Keratinocyte (primary cell): ENCODE results near the gene CD274. TPM values are rescaled to one million over a fixed set of nuclear protein-coding genes. Genes with fewer than 3 reads are reported as not detected.
"Not testable (repeated sequence)": the region's sequence is repeated elsewhere in the genome, so short reads cannot be mapped to it uniquely, and the experiment has no call there.

Experiments
- DNase-seq: peaks from one replicate; pipeline ENCODE4 v3.0.0-alpha.2; 2011; ENCODE audit warnings: low read depth, missing footprints, low spot score
- FAIRE-seq: peaks from 2 replicates; lab custom pipeline; 2011; peaks lifted over from hg19 to GRCh38; lab: Jason Lieb, UNC
- H2AFZ ChIP-seq: 2 replicates; pipeline ENCODE4 v1.6.0; 2012; ENCODE audit warnings: low read length, control low read depth, inconsistent platforms; ENCODE audit not compliant: control insufficient read depth
- H3K27ac ChIP-seq: 2 replicates; pipeline ENCODE4 v1.5.1; 2011; ENCODE audit warnings: low read length; ENCODE audit not compliant: control insufficient read depth, insufficient read depth
- H3K27me3 ChIP-seq: 3 replicates; pipeline ENCODE4 v1.6.0; 2011; ENCODE audit warnings: low read length; ENCODE audit not compliant: control insufficient read depth, insufficient read depth; ENCODE audit errors: extremely low read depth
- H3K36me3 ChIP-seq, 2 experiments: 2 replicates in 1 of 2; 3 replicates in 1 of 2; pipeline ENCODE4 v1.5.1; 2011; ENCODE audit warnings: low read length in 2 of 2, mild to moderate bottlenecking in 1 of 2; ENCODE audit not compliant: control insufficient read depth in 2 of 2, insufficient read depth in 2 of 2; ENCODE audit errors: extremely low read depth in 1 of 2
- H3K4me1 ChIP-seq: 3 replicates; pipeline ENCODE4 v1.5.1; 2011; ENCODE audit warnings: low read length; ENCODE audit not compliant: control insufficient read depth, insufficient read depth; ENCODE audit errors: extremely low read depth
- H3K4me2 ChIP-seq: 3 replicates; pipeline ENCODE4 v1.6.0; 2011; ENCODE audit warnings: low read depth, low read length; ENCODE audit not compliant: control insufficient read depth, insufficient read depth; ENCODE audit errors: extremely low read depth
- H3K4me3 ChIP-seq, 3 experiments: fragments of 200-600 bp in 1 of 3; sonication (generic) in 1 of 3; 2 replicates in 2 of 3; 3 replicates in 1 of 3; pipeline ENCODE4 v1.5.1; 2011 to 2016; ENCODE audit warnings: low read length in 3 of 3, mild to moderate bottlenecking in 3 of 3, control low read depth in 2 of 3, inconsistent platforms in 1 of 3, low read depth in 1 of 3, mixed read lengths in 1 of 3, mixed run types in 1 of 3, moderate library complexity in 1 of 3; ENCODE audit not compliant: control insufficient read depth in 2 of 3, insufficient read depth in 2 of 3; ENCODE audit errors: extremely low read depth in 1 of 3
- H3K79me2 ChIP-seq: 2 replicates; pipeline ENCODE4 v1.6.0; 2012; ENCODE audit warnings: low read length; ENCODE audit not compliant: control insufficient read depth, insufficient read depth
- H3K9ac ChIP-seq: 3 replicates; pipeline ENCODE4 v1.6.0; 2011; ENCODE audit warnings: low read length; ENCODE audit not compliant: control insufficient read depth, insufficient read depth; ENCODE audit errors: extremely low read depth
- H3K9me1 ChIP-seq: 3 replicates; pipeline ENCODE4 v1.6.0; 2011; ENCODE audit warnings: low read length; ENCODE audit not compliant: control insufficient read depth, insufficient read depth; ENCODE audit errors: extremely low read depth
- H3K9me3 ChIP-seq: 2 replicates; pipeline ENCODE4 v1.5.1; 2012; ENCODE audit warnings: low read depth, low read length; ENCODE audit not compliant: control insufficient read depth
- H4K20me1 ChIP-seq: 3 replicates; pipeline ENCODE4 v1.6.0; 2011; ENCODE audit warnings: low read length; ENCODE audit not compliant: control insufficient read depth, insufficient read depth; ENCODE audit errors: extremely low read depth
- CTCF ChIP-seq, 3 experiments: IDR thresholded peaks in 1 of 3; conservative IDR thresholded peaks in 1 of 3; optimal IDR thresholded peaks in 1 of 3; 2 replicates in 2 of 3; 3 replicates in 1 of 3; pipeline versions ENCODE3 to v1.5.1; 2011; ENCODE audit warnings: low read length in 3 of 3, mild to moderate bottlenecking in 3 of 3, moderate library complexity in 2 of 3, control low read depth in 1 of 3, inconsistent platforms in 1 of 3; ENCODE audit not compliant: insufficient read depth in 2 of 3; ENCODE audit errors: extremely low read depth in 1 of 3
- EZH2 ChIP-seq: IDR thresholded peaks from one replicate; pipeline ENCODE4 v1.6.1; 2012; ENCODE audit warnings: inconsistent platforms, mild to moderate bottlenecking, low read length, moderate library complexity
- dilution Hi-C: fragments of 300-500 bp; cut with MboI; formaldehyde crosslinking; loops from one replicate; pipeline ENCODE4 v1.7.0; 2020; ENCODE audit warnings: low sequenced_read_pairs; ENCODE audit not compliant: extremely low pct_ligation_motif_present
- polyA plus RNA-seq, 5 experiments: library from polyadenylated mRNA; depleted of rRNA in 3 of 5; stranded (reverse) in 3 of 5; stranded (forward) in 1 of 5; unstranded in 1 of 5; fragments of >200 nt; gene quantifications; 1 replicate in 1 of 5; 2 replicates in 3 of 5; 3 replicates in 1 of 5; pipeline versions ENCODE4 v1.2.1 to v1.2.3, GENCODE V29; 2011 to 2012; ENCODE audit warnings: missing spikeins in 2 of 5, low read depth in 1 of 5, low replicate concordance in 1 of 5

The CD274 gene
- polyA plus RNA-seq, 1 donor (not counting 4 experiments of a cell fraction or from before 2014, with no cell fraction given), result 36.3 TPM

GRCh38 chr9:5443850-5444249, 6.5 kb upstream of the CD274 start:
- Histone ChIP-seq H3K4me2 (no peak overlapping the region), H3K4me1 (peaks cover 40% of the 10 kb centered on the region), H3K9me1 (no peaks in the 10 kb centered on the region), H3K9me3 (no peaks in the 10 kb centered on the region), H3K4me3 (no peak overlapping the region), H3K27ac (no peak overlapping the region), H2AFZ (no peak overlapping the region), H4K20me1 (no peaks in the 10 kb centered on the region), H3K9ac (no peak overlapping the region), H3K27me3 (no peaks in the 10 kb centered on the region), H3K36me3 (no peaks in the 10 kb centered on the region), H3K79me2 (peaks cover 2% of the 10 kb centered on the region)
- dilution Hi-C loops, result no loop called here
- no peak for TF ChIP-seq EZH2
- TF ChIP-seq CTCF (optimal IDR thresholded peaks at IDR 0.05 in 1 of 3, IDR thresholded peaks at IDR 0.05 in 1 of 3, conservative IDR thresholded peaks at IDR 0.05 in 1 of 3; ENCODE audit: extremely low read depth in 1 of 3, insufficient read depth in 2 of 3, low read length in 3 of 3), result no peak
- no peak for FAIRE-seq
- DNase-seq, result no peak

- H2AFZ ChIP-seq, FAIRE-seq, H3K27me3 ChIP-seq, dilution Hi-C loops, H3K27ac ChIP-seq, H3K9me3 ChIP-seq, H3K9me1 ChIP-seq, H3K4me2 ChIP-seq, DNase-seq, H3K79me2 ChIP-seq, H4K20me1 ChIP-seq, H3K4me3 ChIP-seq, H3K9ac ChIP-seq, H3K36me3 ChIP-seq: not testable (repeated sequence)
- peaks cover 51% of the 10 kb centered on the region for H3K4me1 ChIP-seq
Observed at GRCh38 chr9:5445096-5445495, 5.2 kb upstream of the CD274 start.

GRCh38 chr9:5445886-5446285, 4.5 kb upstream of the CD274 start:
- Histone ChIP-seq H3K27me3 (no peaks in the 10 kb centered on the region), H2AFZ (no peak overlapping the region), H3K4me2 (peak overlapping the region; percentile 70), H3K36me3 (no peaks in the 10 kb centered on the region), H3K27ac (no peak overlapping the region), H3K9me1 (no peaks in the 10 kb centered on the region), H4K20me1 (no peaks in the 10 kb centered on the region), H3K9me3 (no peaks in the 10 kb centered on the region), H3K4me3 (no peak overlapping the region), H3K79me2 (peaks cover 15% of the 10 kb centered on the region), H3K4me1 (peaks cover 45% of the 10 kb centered on the region), H3K9ac (no peak overlapping the region)
- TF ChIP-seq CTCF (optimal IDR thresholded peaks at IDR 0.05 in 1 of 3, IDR thresholded peaks at IDR 0.05 in 1 of 3, conservative IDR thresholded peaks at IDR 0.05 in 1 of 3; ENCODE audit: extremely low read depth in 1 of 3, insufficient read depth in 2 of 3, low read length in 3 of 3) (no peak), EZH2 (no peak)
- no peak for FAIRE-seq
- no peak for DNase-seq
- dilution Hi-C loops, result no loop called here
